ENCODE measurements around the gene SESN3. TPM values are rescaled to one million over a fixed set of nuclear protein-coding genes. Genes with fewer than 3 reads are reported as not detected.

Gene SESN3, protein sequence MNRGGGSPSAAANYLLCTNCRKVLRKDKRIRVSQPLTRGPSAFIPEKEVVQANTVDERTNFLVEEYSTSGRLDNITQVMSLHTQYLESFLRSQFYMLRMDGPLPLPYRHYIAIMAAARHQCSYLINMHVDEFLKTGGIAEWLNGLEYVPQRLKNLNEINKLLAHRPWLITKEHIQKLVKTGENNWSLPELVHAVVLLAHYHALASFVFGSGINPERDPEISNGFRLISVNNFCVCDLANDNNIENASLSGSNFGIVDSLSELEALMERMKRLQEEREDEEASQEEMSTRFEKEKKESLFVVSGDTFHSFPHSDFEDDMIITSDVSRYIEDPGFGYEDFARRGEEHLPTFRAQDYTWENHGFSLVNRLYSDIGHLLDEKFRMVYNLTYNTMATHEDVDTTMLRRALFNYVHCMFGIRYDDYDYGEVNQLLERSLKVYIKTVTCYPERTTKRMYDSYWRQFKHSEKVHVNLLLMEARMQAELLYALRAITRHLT
- total RNA-seq (2014; rRNA removed) (0.23 and 0.55 TPM in 2 replicates), Bru-seq, nascent RNA (percentile 25 among the genes with signal in this experiment), BruChase-seq, experiment 1, labeled RNA remaining after a 6-hour chase (percentile 33 among the genes with signal in this experiment), BruChase-seq, experiment 2, labeled RNA remaining after a 2-hour chase (percentile 35 among the genes with signal in this experiment)
- long read RNA-seq, partial matches to known transcripts = 0 of 1 reads
- long read RNA-seq, other reads (novel, unspliced or antisense) = 1 of 1 reads

GRCh38 chr11:95231127-95231880 lies at the start of gene SESN3:
SESN3 (minus strand) TSS chr11:95231202; CDS start chr11:95230860, 342 bp downstream.
- peaks cover 63% of the 10 kb centered on the region for H3K27me3 ChIP-seq (ENCODE audit: low read length)
- DNase-seq (peak; percentile 96), ATAC-seq (peak; percentile 92)
- H3K4me3 ChIP-seq (ENCODE audit: low read length) = peak within 1 kb of the TSS; percentile 68
- H3K4me1 ChIP-seq (ENCODE audit: insufficient read depth, low read length) = 0 out of 2 replicates have a peak, but pooled peaks cover 10% of the 10 kb centered on the region
- TF ChIP-seq EZH2phosphoT487 (IDR thresholded peaks at IDR 0.05; ENCODE audit: borderline replicate concordance, low read length) (no peak), EZH2 (IDR thresholded peaks at IDR 0.05; ENCODE audit: low read length, unreplicated experiment) (no peak)
- TF ChIP-seq, protein P1, sequence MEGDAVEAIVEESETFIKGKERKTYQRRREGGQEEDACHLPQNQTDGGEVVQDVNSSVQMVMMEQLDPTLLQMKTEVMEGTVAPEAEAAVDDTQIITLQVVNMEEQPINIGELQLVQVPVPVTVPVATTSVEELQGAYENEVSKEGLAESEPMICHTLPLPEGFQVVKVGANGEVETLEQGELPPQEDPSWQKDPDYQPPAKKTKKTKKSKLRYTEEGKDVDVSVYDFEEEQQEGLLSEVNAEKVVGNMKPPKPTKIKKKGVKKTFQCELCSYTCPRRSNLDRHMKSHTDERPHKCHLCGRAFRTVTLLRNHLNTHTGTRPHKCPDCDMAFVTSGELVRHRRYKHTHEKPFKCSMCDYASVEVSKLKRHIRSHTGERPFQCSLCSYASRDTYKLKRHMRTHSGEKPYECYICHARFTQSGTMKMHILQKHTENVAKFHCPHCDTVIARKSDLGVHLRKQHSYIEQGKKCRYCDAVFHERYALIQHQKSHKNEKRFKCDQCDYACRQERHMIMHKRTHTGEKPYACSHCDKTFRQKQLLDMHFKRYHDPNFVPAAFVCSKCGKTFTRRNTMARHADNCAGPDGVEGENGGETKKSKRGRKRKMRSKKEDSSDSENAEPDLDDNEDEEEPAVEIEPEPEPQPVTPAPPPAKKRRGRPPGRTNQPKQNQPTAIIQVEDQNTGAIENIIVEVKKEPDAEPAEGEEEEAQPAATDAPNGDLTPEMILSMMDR (conservative IDR thresholded peaks at IDR 0.05; ENCODE audit: low read depth, low read length) = no peak
- H3K9ac ChIP-seq (ENCODE audit: low read length) = no peak within 1 kb of the TSS
- no peaks in the 10 kb centered on the region for H4K20me1 ChIP-seq (ENCODE audit: low read length)
- no peaks in the 10 kb centered on the region for H3F3A ChIP-seq (ENCODE audit: low read length, unreplicated experiment)
- H3K9me3 ChIP-seq (ENCODE audit: low read length) = no peaks in the 10 kb centered on the region
- no peak within 1 kb of the TSS for H3K27ac ChIP-seq (ENCODE audit: low read length)
- no TSS peak for BruUV-seq (replicated peaks)
- peak within 1 kb of the TSS; percentile 66 for H2AFZ ChIP-seq (ENCODE audit: low read length)
- no peaks in the 10 kb centered on the region for H3K36me3 ChIP-seq (ENCODE audit: low read depth, low read length)
- no peaks in the 10 kb centered on the region for H3K9me2 ChIP-seq (replicated peaks; ENCODE audit: low read length)
- intact Hi-C loops (cut with micrococcal nuclease) = loop anchor here (1.0 to 10.0 kb wide), 3 partner anchors 67 to 558 kb away; partner anchors contain the start of genes FAM76B and SRSF8
- CTCF ChIA-PET = interaction anchor here (0.6 kb wide), 3 partner anchors 17 to 836 kb away, joined by 3 read pairs; no protein-coding TSS in a partner anchor
- no peaks in the 10 kb centered on the region for H3K79me2 ChIP-seq (ENCODE audit: low read length)
- POLR2A ChIA-PET (ENCODE audit: unreplicated experiment) = interaction anchor here (0.5 to 0.8 kb wide), 5 partner anchors 164 to 1198 kb away, joined by 3 to 9 read pairs (median 4); partner anchors contain the start of gene SRSF8
- peak within 1 kb of the TSS; percentile 88 for H3K4me2 ChIP-seq (ENCODE audit: low read length)

DNA sequence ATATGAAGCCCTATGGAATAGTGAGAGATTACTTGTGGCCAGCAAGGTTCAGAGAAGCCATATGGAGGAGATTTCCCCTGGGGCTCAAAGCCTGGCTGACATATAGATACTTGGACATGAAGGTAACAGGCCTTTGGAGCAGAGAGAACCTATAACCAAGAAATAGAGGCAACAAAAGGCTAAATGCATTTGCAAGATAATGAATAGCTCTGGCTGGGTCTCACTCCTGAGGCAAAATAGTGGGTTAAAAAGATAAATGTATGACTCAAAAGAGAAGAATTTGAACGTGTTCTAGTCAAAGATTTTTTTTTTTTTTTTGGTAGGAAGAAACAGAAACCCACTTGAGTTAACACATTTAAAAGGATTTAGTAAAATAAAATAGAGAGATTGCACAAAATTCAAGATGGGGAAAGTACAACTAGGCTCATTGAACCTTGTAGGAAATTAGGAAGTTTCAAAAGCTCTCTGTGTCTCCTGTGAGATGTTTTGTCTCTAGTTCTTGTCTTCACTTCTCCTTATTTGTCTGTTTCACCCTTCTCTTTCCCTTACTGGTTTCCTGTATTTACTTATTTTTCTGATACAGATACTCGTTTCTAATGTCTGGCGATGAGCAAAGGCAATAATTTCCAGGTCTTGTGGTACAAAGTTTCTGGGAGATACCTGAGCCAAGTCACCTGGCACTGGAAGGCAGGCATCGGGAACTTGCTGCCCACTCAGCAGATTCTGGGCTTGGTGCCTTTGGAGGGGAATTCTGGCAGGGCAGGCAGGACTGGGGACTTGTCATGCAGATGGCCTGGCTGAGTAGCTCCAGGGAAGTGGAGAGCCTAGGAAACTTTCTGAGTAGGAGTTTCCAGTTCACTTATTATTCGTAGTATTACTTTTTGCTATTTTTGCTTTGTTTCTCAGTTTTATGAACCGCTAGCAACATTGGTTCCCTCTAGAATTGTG lies 49.2 kb upstream of the SESN3 start:
- POLR2A ChIA-PET (ENCODE audit: unreplicated experiment) = no interaction called here
- peak; percentile 26 for DNase-seq

More for the DNA sequence above, 49.2 kb upstream of the SESN3 start:
- no peaks in the 10 kb centered on the region for H3K9me3 ChIP-seq (ENCODE audit: low read length)
- no TSS peak for BruUV-seq (replicated peaks)
- no peak overlapping the region for H2AFZ ChIP-seq (ENCODE audit: low read length)
- no peak overlapping the region for H3K27ac ChIP-seq (ENCODE audit: low read length)
- H3K9me2 ChIP-seq (replicated peaks; ENCODE audit: low read length) = no peaks in the 10 kb centered on the region
- no peaks in the 10 kb centered on the region for H3K4me1 ChIP-seq (ENCODE audit: insufficient read depth, low read length)
- H3K9ac ChIP-seq (ENCODE audit: low read length) = no peak overlapping the region
- no peaks in the 10 kb centered on the region for H4K20me1 ChIP-seq (ENCODE audit: low read length)
- peaks cover 6% of the 10 kb centered on the region; the same call in 1 of the 2 replicates for H3K27me3 ChIP-seq (ENCODE audit: low read length)
- no peak overlapping the region for H3K4me3 ChIP-seq (ENCODE audit: low read length)
- intact Hi-C loops (cut with micrococcal nuclease) = no loop called here
- no peaks in the 10 kb centered on the region for H3K79me2 ChIP-seq (ENCODE audit: low read length)
- no peak for ATAC-seq
- H3K36me3 ChIP-seq (ENCODE audit: low read depth, low read length) = no peaks in the 10 kb centered on the region
- CTCF ChIA-PET = no interaction called here
- TF ChIP-seq EZH2phosphoT487 (IDR thresholded peaks at IDR 0.05; ENCODE audit: borderline replicate concordance, low read length) (no peak), EZH2 (IDR thresholded peaks at IDR 0.05; ENCODE audit: low read length, unreplicated experiment) (no peak)
- TF ChIP-seq, protein P1 (conservative IDR thresholded peaks at IDR 0.05; ENCODE audit: low read depth, low read length) = no peak
- no peaks in the 10 kb centered on the region for H3F3A ChIP-seq (ENCODE audit: low read length, unreplicated experiment)
- H3K4me2 ChIP-seq (ENCODE audit: low read length) = no peak overlapping the region

All from PC-3 (cell line).